Measurements from ENCODE around the gene MAZ. TPM values are rescaled to one million over a fixed set of nuclear protein-coding genes. Genes with fewer than 3 reads are reported as not detected.
"Not testable (repeated sequence)": the region's sequence is repeated elsewhere in the genome, so short reads cannot be mapped to it uniquely, and the experiment has no call there.

The MAZ gene
- 100 to 1,000 TPM; 231 to 333 (median 262) TPM for polyA plus RNA-seq (ENCODE audit: insufficient read depth in 1 of 5, insufficient read length in 5 of 5, low replicate concordance in 1 of 5)
- long read RNA-seq, donor 1, transcript MAZ-202 (5 exons, 2,532 nt) = major isoform, 34 of 91 reads
- long read RNA-seq, donor 1, transcript MAZ-214 (3 exons, 1,464 nt) = minor isoform, 7 of 91 reads
- long read RNA-seq, donor 1, transcript MAZ-201 (6 exons, 2,698 nt) = minor isoform, 20 of 91 reads
- long read RNA-seq, donor 1, partial matches to known transcripts = 26 of 91 reads
- long read RNA-seq, donor 1, other reads (novel, unspliced or antisense) = 0 of 91 reads
- long read RNA-seq, donor 2, transcript MAZ-201 (6 exons, 2,698 nt) = minor isoform, 7 of 57 reads
- long read RNA-seq, donor 2, transcript MAZ-202 (5 exons, 2,532 nt) = major isoform, 33 of 57 reads
- long read RNA-seq, donor 2, partial matches to known transcripts = 12 of 57 reads
- long read RNA-seq, donor 2, other reads (novel, unspliced or antisense) = 0 of 57 reads
- long read RNA-seq, donor 3, transcript MAZ-201 (6 exons, 2,698 nt) = minor isoform, 10 of 60 reads
- long read RNA-seq, donor 3, transcript MAZ-202 (5 exons, 2,532 nt) = major isoform, 19 of 60 reads
- long read RNA-seq, donor 3, partial matches to known transcripts = 18 of 60 reads
- long read RNA-seq, donor 3, other reads (novel, unspliced or antisense) = 0 of 60 reads
- long read RNA-seq, donor 4, transcript MAZ-202 (5 exons, 2,532 nt) = major isoform, 11 of 142 reads
- long read RNA-seq, donor 4, transcript MAZ-201 (6 exons, 2,698 nt) = major isoform, 11 of 142 reads
- long read RNA-seq, donor 4, partial matches to known transcripts = 115 of 142 reads
- long read RNA-seq, donor 4, other reads (novel, unspliced or antisense) = 0 of 142 reads
- long read RNA-seq, donor 5, transcript MAZ-201 (6 exons, 2,698 nt) = minor isoform, 17 of 71 reads
- long read RNA-seq, donor 5, transcript MAZ-202 (5 exons, 2,532 nt) = major isoform, 24 of 71 reads
- long read RNA-seq, donor 5, partial matches to known transcripts = 22 of 71 reads
- long read RNA-seq, donor 5, other reads (novel, unspliced or antisense) = 0 of 71 reads
- long read RNA-seq, donor 6, transcript MAZ-203 (6 exons, 2,333 nt) = minor isoform, 5 of 76 reads
- long read RNA-seq, donor 6, transcript MAZ-201 (6 exons, 2,698 nt) = minor isoform, 14 of 76 reads
- long read RNA-seq, donor 6, transcript MAZ-202 (5 exons, 2,532 nt) = major isoform, 46 of 76 reads
- long read RNA-seq, donor 6, partial matches to known transcripts = 6 of 76 reads
- long read RNA-seq, donor 6, other reads (novel, unspliced or antisense) = 0 of 76 reads
- long read RNA-seq, donor 7, transcript MAZ-201 (6 exons, 2,698 nt) = minor isoform, 13 of 218 reads
- long read RNA-seq, donor 7, transcript MAZ-202 (5 exons, 2,532 nt) = major isoform, 29 of 218 reads
- long read RNA-seq, donor 7, partial matches to known transcripts = 166 of 218 reads
- long read RNA-seq, donor 7, other reads (novel, unspliced or antisense) = 0 of 218 reads
- long read RNA-seq, donor 8, transcript MAZ-202 (5 exons, 2,532 nt) = major isoform, 13 of 102 reads
- long read RNA-seq, donor 8, transcript MAZ-201 (6 exons, 2,698 nt) = minor isoform, 6 of 102 reads
- long read RNA-seq, donor 8, partial matches to known transcripts = 79 of 102 reads
- long read RNA-seq, donor 8, other reads (novel, unspliced or antisense) = 0 of 102 reads

- no peak for DNase-seq
Observed at GRCh38 chr16:29806099-29806579, at the start of gene MAZ. MAZ (plus strand) TSS chr16:29806529; CDS start chr16:29806702, 173 bp downstream.

- DNase-seq = no peak
Observed at GRCh38 chr16:29756654-29757053, 49.7 kb upstream of the MAZ start.

GRCh38 chr16:29757086-29757485, 49.2 kb upstream of the MAZ start:
- not testable (repeated sequence) for DNase-seq

- DNase-seq = no peak
Observed at GRCh38 chr16:29757950-29758466, 48.3 kb upstream of the MAZ start.

GRCh38 chr16:29760567-29761279, 45.6 kb upstream of the MAZ start:
- DNase-seq = no peak

GRCh38 chr16:29761280-29761651, 45.1 kb upstream of the MAZ start:
- not testable (repeated sequence) for DNase-seq

GRCh38 chr16:29761882-29762281, 44.4 kb upstream of the MAZ start:
- no peak for DNase-seq

- no peak for DNase-seq
Observed at GRCh38 chr16:29763326-29763725, 43.0 kb upstream of the MAZ start.

GRCh38 chr16:29765167-29766032, 40.9 kb upstream of the MAZ start:
- no peak for DNase-seq

GRCh38 chr16:29766571-29766970, 39.8 kb upstream of the MAZ start:
- no peak for DNase-seq

- DNase-seq = no peak
Observed at GRCh38 chr16:29767062-29767461, 39.3 kb upstream of the MAZ start.

- DNase-seq = no peak
Observed at GRCh38 chr16:29769507-29769906, 36.8 kb upstream of the MAZ start.

GRCh38 chr16:29770250-29770929, 35.9 kb upstream of the MAZ start:
- DNase-seq = no peak

GRCh38 chr16:29772330-29772729, 34.0 kb upstream of the MAZ start:
- not testable (repeated sequence) for DNase-seq

- DNase-seq = no peak
Observed at GRCh38 chr16:29774730-29775129, 31.6 kb upstream of the MAZ start.

GRCh38 chr16:29775742-29776408, 30.5 kb upstream of the MAZ start:
- DNase-seq = no peak

GRCh38 chr16:29777576-29778350, 28.6 kb upstream of the MAZ start, which contains the start of gene ZG16:
ZG16 (plus strand) TSS chr16:29778256; CDS start chr16:29779267, 1,011 bp downstream.
- DNase-seq = no peak

Measured in right lung (tissue), 10 donors.